SK-N-MC (cell line): ENCODE results near the gene CALD1.

Experiments
- DNase-seq: peaks from one replicate; pipeline ENCODE4 v3.0.0-alpha.2; 2011; ENCODE audit warnings: low read depth, low spot score
- H3K27ac ChIP-seq: fragments of 200-600 bp; sonication (generic); 2 replicates; pipeline ENCODE4 v1.5.1; 2016; ENCODE audit warnings: mixed run types
- H3K36me3 ChIP-seq: fragments of 200-600 bp; sonication (generic); 2 replicates; pipeline ENCODE4 v1.6.1; 2017; ENCODE audit warnings: antibody characterized with exemption, low read length, mixed read lengths; ENCODE audit not compliant: insufficient read depth
- H3K4me3 ChIP-seq: fragments of 200-600 bp; sonication (generic); 2 replicates; pipeline ENCODE4 v1.5.1; 2016
- H3K9ac ChIP-seq: fragments of 200-600 bp; sonication (generic); 2 replicates; pipeline ENCODE4 v1.8.0; 2017; ENCODE audit warnings: mixed run types, mixed read lengths; ENCODE audit not compliant: insufficient read length
- H3K9me3 ChIP-seq: fragments of 200-600 bp; sonication (generic); 2 replicates; pipeline ENCODE4 v1.6.1; 2017; ENCODE audit warnings: low read depth, mild to moderate bottlenecking, antibody characterized with exemption, low read length, moderate library complexity, mixed read lengths
- EZH2 ChIP-seq: fragments of 200-600 bp; sonication (generic); IDR thresholded peaks from one replicate; pipeline ENCODE4 v1.6.1; 2017; ENCODE audit warnings: antibody characterized with exemption
- FOXP2 ChIP-seq: optimal IDR thresholded peaks from 2 replicates; pipeline ENCODE3; 2011; ENCODE audit warnings: mild to moderate bottlenecking, moderate library complexity; ENCODE audit not compliant: insufficient read depth; ENCODE audit errors: extremely low read length, control extremely low read depth
- POLR2AphosphoS5 ChIP-seq: IDR thresholded peaks from 2 replicates; pipeline ENCODE4 v1.6.1; 2012; ENCODE audit warnings: mild to moderate bottlenecking, low read depth, low read length, borderline replicate concordance

CALD1 gene

DNA sequence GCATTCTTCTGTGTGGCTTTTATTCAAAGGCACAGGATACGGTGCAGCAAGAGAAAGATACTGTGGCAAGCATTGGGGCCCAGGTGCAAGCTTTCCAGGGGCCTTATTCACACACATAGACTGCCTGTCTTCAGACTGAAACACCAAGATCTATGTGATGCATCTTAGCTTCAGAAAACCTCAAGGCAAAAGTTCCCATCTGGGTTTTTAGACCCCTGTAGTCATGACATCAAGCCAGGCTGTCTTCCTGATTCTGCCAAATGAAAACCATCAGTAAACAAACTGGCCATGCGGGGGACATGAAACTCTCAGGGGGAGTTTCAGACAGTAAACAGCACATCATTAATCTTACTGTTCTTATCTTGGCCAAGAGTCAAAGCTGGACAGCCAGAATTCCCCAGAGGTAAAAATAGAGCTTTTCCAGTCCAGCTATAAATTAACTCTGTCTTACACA, 216.7 kb downstream of the CALD1 start:
- Histone ChIP-seq H3K36me3 (peaks cover 48% of the 10 kb centered on the region), H3K27ac (no peak overlapping the region), H3K9ac (no peak overlapping the region), H3K4me3 (no peak overlapping the region), H3K9me3 (no peaks in the 10 kb centered on the region)
- no peak for DNase-seq
- TF ChIP-seq FOXP2 (no peak), POLR2AphosphoS5 (no peak), EZH2 (no peak)

DNA sequence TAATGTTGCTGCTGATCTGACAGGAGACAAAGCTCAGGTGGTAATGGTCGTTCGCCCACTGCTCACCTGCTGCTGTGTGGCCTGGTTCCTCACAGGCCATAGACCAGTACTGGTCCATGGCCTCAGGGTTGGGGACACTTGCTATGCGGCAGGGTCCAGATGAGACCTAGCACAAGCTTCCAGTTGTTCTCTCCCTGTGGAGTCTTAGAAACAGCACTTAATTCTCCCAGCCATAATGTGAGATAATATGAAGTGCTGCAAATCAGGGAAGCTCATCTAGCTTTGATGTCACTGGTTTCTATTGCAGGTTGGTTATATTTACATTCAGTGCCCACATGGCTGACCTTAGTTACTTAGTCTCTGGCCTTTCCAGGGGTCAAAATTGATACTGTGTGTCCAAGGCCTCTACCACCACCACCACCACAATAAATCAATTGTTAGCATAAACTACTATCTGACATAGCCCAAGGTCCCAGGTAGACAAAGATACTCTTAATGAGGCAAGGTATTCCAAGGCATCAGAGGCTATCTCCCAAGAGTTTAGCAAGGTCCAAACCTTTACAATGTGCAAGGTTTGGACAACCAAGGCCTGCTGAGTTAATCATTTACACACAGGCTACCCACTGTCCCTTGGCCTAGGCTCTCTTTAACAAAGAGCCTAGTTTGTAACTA, 217.9 kb downstream of the CALD1 start:
- DNase-seq: no peak
- H3K9me3 ChIP-seq: no peaks in the 10 kb centered on the region
- H3K36me3 ChIP-seq: peaks cover 39% of the 10 kb centered on the region
- H3K9ac ChIP-seq: no peak overlapping the region
- no peak overlapping the region for H3K4me3 ChIP-seq
- no peak overlapping the region for H3K27ac ChIP-seq
- TF ChIP-seq POLR2AphosphoS5: no peak
- TF ChIP-seq FOXP2: no peak
- no peak for TF ChIP-seq EZH2

GRCh38 chr7:134999136-134999535, 219.7 kb downstream of the CALD1 start:
- Histone ChIP-seq H3K9me3 (no peaks in the 10 kb centered on the region), H3K36me3 (peaks cover 31% of the 10 kb centered on the region), H3K9ac (no peak overlapping the region), H3K4me3 (no peak overlapping the region), H3K27ac (no peak overlapping the region)
- DNase-seq: no peak
- TF ChIP-seq FOXP2: no peak

GRCh38 chr7:135001390-135002165, 222.1 kb downstream of the CALD1 start:
- no peak overlapping the region for H3K4me3 ChIP-seq
- no peak overlapping the region for H3K27ac ChIP-seq
- DNase-seq: no peak
- peaks cover 12% of the 10 kb centered on the region; the same call in 1 of the 2 replicates for H3K36me3 ChIP-seq
- H3K9ac ChIP-seq: no peak overlapping the region
- no peak for TF ChIP-seq FOXP2
- no peak for TF ChIP-seq EZH2
- no peaks in the 10 kb centered on the region for H3K9me3 ChIP-seq

GRCh38 chr7:135012229-135012628, 232.8 kb downstream of the CALD1 start:
- TF ChIP-seq POLR2AphosphoS5 (no peak), EZH2 (no peak), FOXP2 (no peak)

More at GRCh38 chr7:135012229-135012628, 232.8 kb downstream of the CALD1 start:
- H3K9ac ChIP-seq: no peak overlapping the region
- H3K4me3 ChIP-seq: no peak overlapping the region
- no peaks in the 10 kb centered on the region for H3K36me3 ChIP-seq
- no peaks in the 10 kb centered on the region for H3K9me3 ChIP-seq
- DNase-seq: no peak
- H3K27ac ChIP-seq: no peak overlapping the region
